Endothelial cell of umbilical vein (primary cell): ENCODE results near the gene FAM120C. TPM values are rescaled to one million over a fixed set of nuclear protein-coding genes. Genes with fewer than 3 reads are reported as not detected.

Experiments used
- BruUV-seq: library from RNA; stranded (reverse); fragments of 400-500 nt; replicated peaks from 2 replicates; lab custom pipeline; 2021; lab: Mats Ljungman, UMichigan
- CTCF ChIA-PET: fragments of 300-600, 350-600 bp; sonication (Branson Sonifier 250); formaldehyde crosslinking; loops from one replicate; lab custom pipeline; 2021; ENCODE audit warnings: antibody characterized with exemption, inconsistent platforms; lab: Charles Lee
- POLR2A ChIA-PET: fragments of 300-600, 350-600 bp; sonication (Branson Sonifier 250); formaldehyde crosslinking; loops from one replicate; lab custom pipeline; 2021; ENCODE audit warnings: antibody characterized with exemption, inconsistent platforms; lab: Charles Lee
- DNase-seq: peaks from one replicate; pipeline ENCODE4 v3.0.0-alpha.2; 2011; ENCODE audit warnings: low read depth, low spot score
- FAIRE-seq: peaks from 2 replicates; lab custom pipeline; 2011; peaks lifted over from hg19 to GRCh38; lab: Jason Lieb, UNC
- H2AFZ ChIP-seq: 2 replicates; pipeline ENCODE4 v1.6.0; 2012; ENCODE audit warnings: low read depth, low read length, control low read depth, inconsistent platforms
- H3K27ac ChIP-seq: 2 replicates; pipeline ENCODE4 v1.5.1; 2011; ENCODE audit warnings: low read depth, mild to moderate bottlenecking, control low read depth, low read length, moderate library complexity; ENCODE audit not compliant: insufficient read depth
- H3K27me3 ChIP-seq, 2 experiments: 2 replicates each; pipeline versions ENCODE4 v1.6.0 to v1.6.1; 2011; ENCODE audit warnings: low read length in 2 of 2, mixed read lengths in 1 of 2; ENCODE audit not compliant: control insufficient read depth in 2 of 2, insufficient read depth in 2 of 2
- H3K36me3 ChIP-seq, 2 experiments: 2 replicates in 1 of 2; 3 replicates in 1 of 2; pipeline ENCODE4 v1.5.1; 2011; ENCODE audit warnings: low read length in 2 of 2, mild to moderate bottlenecking in 1 of 2, moderate library complexity in 1 of 2; ENCODE audit not compliant: control insufficient read depth in 2 of 2, insufficient read depth in 2 of 2; ENCODE audit errors: extremely low read depth in 1 of 2
- H3K4me1 ChIP-seq: 3 replicates; pipeline ENCODE4 v1.5.1; 2011; ENCODE audit warnings: mild to moderate bottlenecking, low read length; ENCODE audit not compliant: control insufficient read depth, insufficient read depth; ENCODE audit errors: extremely low read depth
- H3K4me2 ChIP-seq: 2 replicates; pipeline ENCODE4 v1.6.1; 2011; ENCODE audit warnings: low read length, control low read depth, mixed read lengths; ENCODE audit not compliant: insufficient read depth
- H3K4me3 ChIP-seq, 3 experiments: fragments of 200-600 bp in 1 of 3; sonication (generic), shearing (Covaris generic) in 1 of 3; replicated peaks in 1 of 3; 2 replicates each; pipeline ENCODE4 v1.5.1; 2011 to 2016; ENCODE audit warnings: control low read depth in 3 of 3, low read length in 3 of 3, mild to moderate bottlenecking in 2 of 3, inconsistent platforms in 1 of 3, low read depth in 1 of 3, moderate library complexity in 1 of 3; ENCODE audit not compliant: insufficient read depth in 1 of 3
- H3K79me2 ChIP-seq: 2 replicates; pipeline ENCODE4 v1.6.0; 2012; ENCODE audit warnings: low read length, inconsistent platforms; ENCODE audit not compliant: control insufficient read depth, insufficient read depth
- H3K9ac ChIP-seq: replicated peaks from 2 replicates; pipeline ENCODE3; 2011; ENCODE audit warnings: low read length, control low read depth; ENCODE audit not compliant: insufficient read depth; ENCODE audit errors: extremely low read depth
- H3K9me1 ChIP-seq: replicated peaks from 3 replicates; pipeline ENCODE4 v1.6.0; 2011; ENCODE audit warnings: mild to moderate bottlenecking, low read length; ENCODE audit not compliant: control insufficient read depth, insufficient read depth; ENCODE audit errors: extremely low read depth
- H3K9me3 ChIP-seq: replicated peaks from 2 replicates; pipeline ENCODE4 v1.5.1; 2012; ENCODE audit warnings: low read length, inconsistent platforms; ENCODE audit not compliant: control insufficient read depth, insufficient read depth
- H4K20me1 ChIP-seq: replicated peaks from 2 replicates; pipeline ENCODE3; 2011; ENCODE audit warnings: mild to moderate bottlenecking, low read length; ENCODE audit not compliant: control insufficient read depth, insufficient read depth; ENCODE audit errors: extremely low read depth
- CTCF ChIP-seq, 2 donors: IDR thresholded peaks; 1 replicate in 1 of 2; 2 replicates in 1 of 2; pipeline ENCODE4 v1.5.1; 2011; ENCODE audit warnings: low read length in 2 of 2, mild to moderate bottlenecking in 2 of 2, moderate library complexity in 2 of 2, control low read depth in 1 of 2, inconsistent platforms in 1 of 2, low read depth in 1 of 2; ENCODE audit not compliant: insufficient read depth in 1 of 2; ENCODE audit errors: extremely low read depth in 1 of 2
- EZH2 ChIP-seq: IDR thresholded peaks from 2 replicates; pipeline ENCODE4 v1.6.1; 2012; ENCODE audit warnings: borderline replicate concordance, low read depth, mild to moderate bottlenecking, moderate library complexity, low read length, inconsistent platforms; ENCODE audit not compliant: severe bottlenecking
- FOS ChIP-seq: IDR thresholded peaks from 2 replicates; pipeline ENCODE4 v1.6.1; 2011; ENCODE audit warnings: mild to moderate bottlenecking, low read length, moderate library complexity, borderline replicate concordance; ENCODE audit not compliant: insufficient read depth
- GATA2 ChIP-seq: IDR thresholded peaks from 2 replicates; pipeline ENCODE4 v1.7.0; 2011; ENCODE audit warnings: low read depth, mild to moderate bottlenecking, moderate library complexity, mixed read lengths, low read length; ENCODE audit not compliant: insufficient read length, insufficient read depth
- JUN ChIP-seq: IDR thresholded peaks from 2 replicates; pipeline ENCODE4 v1.6.1; 2011; ENCODE audit warnings: borderline replicate concordance, low read depth; ENCODE audit not compliant: insufficient read length, insufficient read depth
- MAX ChIP-seq: IDR thresholded peaks from 2 replicates; pipeline ENCODE4 v1.6.1; 2011; ENCODE audit not compliant: insufficient read depth, insufficient read length
- MYC ChIP-seq: IDR thresholded peaks from one replicate; pipeline ENCODE4 v1.6.1; 2011; ENCODE audit warnings: mild to moderate bottlenecking, low read depth, low read length
- POLR2A ChIP-seq: IDR thresholded peaks from 2 replicates; pipeline ENCODE4 v1.6.1; 2012; ENCODE audit warnings: low read depth, mild to moderate bottlenecking, control low read depth, low read length
- POLR2AphosphoS5 ChIP-seq: IDR thresholded peaks from 2 replicates; pipeline ENCODE4 v1.6.1; 2012; ENCODE audit warnings: low read depth, mild to moderate bottlenecking, control low read depth, low read length, moderate library complexity; ENCODE audit not compliant: insufficient read depth
- dilution Hi-C: fragments of 300-500 bp; cut with MboI; formaldehyde crosslinking; loops from one replicate; pipeline ENCODE4 v1.15.0; 2019; ENCODE audit warnings: low sequenced_read_pairs; ENCODE audit not compliant: extremely low pct_ligation_motif_present
- intact Hi-C: fragments of 100-400 bp; cut with micrococcal nuclease; formaldehyde crosslinking; loops from one replicate; pipeline ENCODE4 v1.10.0; 2022
- polyA plus RNA-seq, 4 experiments: library from polyadenylated mRNA; depleted of rRNA in 3 of 4; stranded (reverse) in 3 of 4; unstranded in 1 of 4; fragments of >200 nt; gene quantifications; 2 replicates each; pipeline versions ENCODE4 v1.2.1 to v1.2.3, GENCODE V29; 2011 to 2012; ENCODE audit warnings: missing spikeins in 1 of 4
- total RNA-seq: library from RNA; stranded (reverse); gene quantifications from 2 replicates; pipeline ENCODE4 v1.2.3, GENCODE V29; 2021

The FAM120C gene
- total and polyA plus RNA-seq, 2 donors (not counting 3 experiments of a cell fraction or from before 2014, with no cell fraction given): 4.2 to 11.4 TPM

- ChIA-PET POLR2A (no interaction called here), CTCF (no interaction called here)
- BruUV-seq: no TSS peak
- Histone ChIP-seq H3K9me3 (no peaks in the 10 kb centered on the region), H3K4me3 (no peak overlapping the region), H3K9me1 (no peaks in the 10 kb centered on the region), H3K4me1 (no peaks in the 10 kb centered on the region), H3K4me2 (no peak overlapping the region), H3K27ac (no peak overlapping the region), H3K9ac (no peak overlapping the region), H3K79me2 (no peaks in the 10 kb centered on the region), H2AFZ (no peak overlapping the region), H4K20me1 (no peaks in the 10 kb centered on the region), H3K27me3 (no peaks in the 10 kb centered on the region), H3K36me3 (no peaks in the 10 kb centered on the region)
- DNase-seq (no peak), FAIRE-seq (no peak)
- dilution Hi-C loops (no loop called here), intact Hi-C loops (no loop called here)
- TF ChIP-seq GATA2 (no peak), FOS (no peak), MAX (no peak), MYC (no peak), EZH2 (no peak), POLR2AphosphoS5 (no peak), POLR2A (no peak), JUN (no peak), CTCF (IDR thresholded peaks at IDR 0.05; ENCODE audit: extremely low read depth in 1 of 2, insufficient read depth in 1 of 2, low read depth in 1 of 2, low read length in 2 of 2) (no peak)
Measured at GRCh38 chrX:54194982-54195588, 12.0 kb upstream of the FAM120C start.
